GM12892 (cell line): ENCODE data around the gene TMEM35B. TPM values are rescaled to one million over a fixed set of nuclear protein-coding genes. Genes with fewer than 3 reads are reported as not detected.

ENCODE experiments used
- DNase-seq: peaks from one replicate; pipeline ENCODE4 v3.0.0; 2011; ENCODE audit not compliant: insufficient read length
- FAIRE-seq: peaks from 2 replicates; lab custom pipeline; 2011; peaks lifted over from hg19 to GRCh38; lab: Jason Lieb, UNC
- POLR2A ChIP-seq: IDR thresholded peaks from 2 replicates; pipeline ENCODE4 v1.6.1; 2011; ENCODE audit warnings: low read depth, low read length, control low read depth
- POLR2AphosphoS5 ChIP-seq: IDR thresholded peaks from 2 replicates; pipeline ENCODE4 v1.6.1; 2011; ENCODE audit warnings: low read depth, low read length, control low read depth
- TAF1 ChIP-seq: IDR thresholded peaks from 2 replicates; pipeline ENCODE4 v1.6.1; 2011; ENCODE audit warnings: low read depth, mild to moderate bottlenecking, control low read depth, low read length, borderline replicate concordance
- polyA plus RNA-seq: library from polyadenylated mRNA; unstranded; fragments of >200 nt; gene quantifications from one replicate; pipeline ENCODE4 v1.2.1, GENCODE V29; 2012; ENCODE audit warnings: missing spikeins, inconsistent platforms; ENCODE audit not compliant: missing spikeins

Gene TMEM35B
- 30.8 TPM for polyA plus RNA-seq

- TF ChIP-seq TAF1 (peak; percentile 64; the same call in 1 of the 2 replicates), POLR2A (peak; percentile 86), POLR2AphosphoS5 (peak; percentile 83)
- FAIRE-seq: peak; percentile 89
- DNase-seq: peak; percentile 70
Measured at GRCh38 chr1:34984793-34985608, at the start of gene TMEM35B. TSS of gene TMEM35B (minus strand) at chr1:34985347. CDS start at chr1:34985305, 42 bp downstream.

- peak; percentile 33 for FAIRE-seq
- no peak for DNase-seq
- TF ChIP-seq POLR2A: no peak
- no peak for TF ChIP-seq TAF1
- TF ChIP-seq POLR2AphosphoS5: no peak
Measured at GRCh38 chr1:35033346-35033745, 48.2 kb upstream of the TMEM35B start.

GRCh38 chr1:35032384-35032739 is 47.2 kb upstream of the TMEM35B start:
- TF ChIP-seq TAF1 (no peak), POLR2AphosphoS5 (no peak), POLR2A (no peak)
- DNase-seq (no peak), FAIRE-seq (no peak)

- peak; percentile 10 for DNase-seq
- peak; percentile 61 for FAIRE-seq
- no peak for TF ChIP-seq POLR2A
- TF ChIP-seq TAF1: no peak
- TF ChIP-seq POLR2AphosphoS5: no peak
Measured at GRCh38 chr1:35030756-35031446, 45.8 kb upstream of the TMEM35B start.

- TF ChIP-seq POLR2AphosphoS5 (no peak), POLR2A (no peak), TAF1 (no peak)
- no peak for FAIRE-seq
- DNase-seq: no peak
Measured at GRCh38 chr1:35030338-35030737, 45.2 kb upstream of the TMEM35B start.

GRCh38 chr1:35029761-35030160 is 44.6 kb upstream of the TMEM35B start:
- FAIRE-seq (no peak), DNase-seq (no peak)
- TF ChIP-seq POLR2AphosphoS5 (no peak), TAF1 (no peak)

GRCh38 chr1:35016406-35016805 is 31.3 kb upstream of the TMEM35B start:
- FAIRE-seq (peak; percentile 17), DNase-seq (no peak)
- TF ChIP-seq TAF1 (no peak), POLR2A (no peak), POLR2AphosphoS5 (no peak)

GRCh38 chr1:35014486-35014885 is 29.3 kb upstream of the TMEM35B start:
- no peak for FAIRE-seq
- TF ChIP-seq POLR2AphosphoS5 (no peak), POLR2A (no peak), TAF1 (no peak)
- no peak for DNase-seq

- FAIRE-seq (no peak), DNase-seq (no peak)
- TF ChIP-seq POLR2A: no peak
- TF ChIP-seq POLR2AphosphoS5: no peak
- TF ChIP-seq TAF1: no peak
Measured at GRCh38 chr1:35005711-35006110, 20.6 kb upstream of the TMEM35B start.

GRCh38 chr1:35001743-35002142 is 16.6 kb upstream of the TMEM35B start:
- FAIRE-seq: no peak
- no peak for DNase-seq

GRCh38 chr1:34994878-34995277 is 9.7 kb upstream of the TMEM35B start:
- TF ChIP-seq TAF1 (no peak), POLR2AphosphoS5 (no peak), POLR2A (no peak)
- no peak for FAIRE-seq
- no peak for DNase-seq

More at GRCh38 chr1:35001743-35002142, 16.6 kb upstream of the TMEM35B start:
- no peak for TF ChIP-seq POLR2A

GRCh38 chr1:34988581-34988980 is 3.4 kb upstream of the TMEM35B start:
- DNase-seq (no peak), FAIRE-seq (no peak)

GRCh38 chr1:34988147-34988546 is 3.0 kb upstream of the TMEM35B start:
- TF ChIP-seq POLR2A: no peak
- TF ChIP-seq POLR2AphosphoS5: no peak
- TF ChIP-seq TAF1: no peak
- FAIRE-seq: no peak
- DNase-seq: no peak

More at GRCh38 chr1:34988581-34988980, 3.4 kb upstream of the TMEM35B start:
- TF ChIP-seq POLR2A: no peak
- no peak for TF ChIP-seq POLR2AphosphoS5
- TF ChIP-seq TAF1: no peak
